GM13977 (cell line): ENCODE data around the gene TBL1X.

Experiments
- DNase-seq: peaks from one replicate; pipeline ENCODE4 v3.0.0; 2012; ENCODE audit warnings: low spot score
- CTCF ChIP-seq: IDR thresholded peaks from 2 replicates; pipeline ENCODE4 v1.5.1; 2012; ENCODE audit warnings: mild to moderate bottlenecking, control low read depth; ENCODE audit not compliant: insufficient read depth; ENCODE audit errors: extremely low read depth, missing control alignments
- in situ Hi-C: fragments of 300-500 bp; cut with MboI; formaldehyde crosslinking; loops from one replicate; pipeline ENCODE4 v1.12.0; 2022; ENCODE audit warnings: low sequenced_read_pairs, low pct_unique_long_range_greater_than_20kb, mixed read lengths, inconsistent platforms; ENCODE audit not compliant: unreplicated experiment

Gene TBL1X

GRCh38 chrX:9644335-9644734 lies 179.5 kb downstream of the TBL1X start:
- peak; percentile 39 for DNase-seq
- in situ Hi-C loops: no loop called here
- TF ChIP-seq CTCF: no peak

GRCh38 chrX:9646471-9647224 lies 181.8 kb downstream of the TBL1X start:
- no peak for DNase-seq
- in situ Hi-C loops: no loop called here

GRCh38 chrX:9647431-9647830 lies 182.6 kb downstream of the TBL1X start:
- TF ChIP-seq CTCF: no peak
- DNase-seq: no peak
- in situ Hi-C loops: no loop called here

More at GRCh38 chrX:9646471-9647224, 181.8 kb downstream of the TBL1X start:
- no peak for TF ChIP-seq CTCF

- DNase-seq: no peak
- in situ Hi-C loops: no loop called here
- no peak for TF ChIP-seq CTCF
These were observed 185.2 kb downstream of the TBL1X start for GRCh38 chrX:9650091-9650490.

- TF ChIP-seq CTCF: no peak
- in situ Hi-C loops: no loop called here
- DNase-seq: no peak
These were observed 186.9 kb downstream of the TBL1X start for GRCh38 chrX:9651737-9652136.

- no peak for DNase-seq
- TF ChIP-seq CTCF: no peak
- in situ Hi-C loops: no loop called here
These were observed 190.1 kb downstream of the TBL1X start for GRCh38 chrX:9654929-9655328.
